Measurements from ENCODE around the gene MRPL36. TPM values are rescaled to one million over a fixed set of nuclear protein-coding genes. Genes with fewer than 3 reads are reported as not detected.

Gene MRPL36
- total and polyA plus RNA-seq, 9 donors = 26.8 to 60.7 (median 34.0) TPM

GRCh38 chr5:1781726-1782384, 17.8 kb downstream of the MRPL36 start:
- Histone ChIP-seq H3K9me3 (no peaks in the 10 kb centered on the region), H3K27ac (no peak overlapping the region), H3K36me3 (no peaks in the 10 kb centered on the region), H3K4me1 (ENCODE audit: insufficient read depth) (no peaks in the 10 kb centered on the region), H3K27me3 (no peaks in the 10 kb centered on the region), H3K4me3 (no peak overlapping the region)
- intact Hi-C loops (cut with DNase I) = no loop called here
- TF ChIP-seq POLR2A (IDR thresholded peaks at IDR 0.05) = no peak
- TF ChIP-seq CTCF (IDR thresholded peaks at IDR 0.05) = no peak
- TF ChIP-seq EP300 (IDR thresholded peaks at IDR 0.05) = no peak
- 68 to 79% (median 76%) methylated on average over 9 of the region's 9 CpGs for WGBS, 3 donors
- DNase-seq = peak in 1 of 5 donors; percentile 14

- TF ChIP-seq CTCF (IDR thresholded peaks at IDR 0.05) = no peak
- no peak for TF ChIP-seq POLR2A (IDR thresholded peaks at IDR 0.05)
- no peak for TF ChIP-seq EP300 (IDR thresholded peaks at IDR 0.05)
- H3K27ac ChIP-seq = no peak overlapping the region
- no peaks in the 10 kb centered on the region for H3K4me1 ChIP-seq (ENCODE audit: insufficient read depth)
- no peaks in the 10 kb centered on the region for H3K36me3 ChIP-seq
- H3K9me3 ChIP-seq = no peaks in the 10 kb centered on the region
- 83 to 90% (median 85%) methylated on average over 6 of the region's 6 CpGs for WGBS, 3 donors
- no peak overlapping the region for H3K4me3 ChIP-seq
- peak in 1 of 5 donors; percentile 1 for DNase-seq
- no peaks in the 10 kb centered on the region for H3K27me3 ChIP-seq
- intact Hi-C loops (cut with DNase I) = no loop called here
These were observed 18.5 kb downstream of the MRPL36 start for GRCh38 chr5:1781107-1781506.

GRCh38 chr5:1780614-1780930, 19.1 kb downstream of the MRPL36 start:
- H3K4me1 ChIP-seq (ENCODE audit: insufficient read depth) = no peaks in the 10 kb centered on the region
- H3K27ac ChIP-seq = no peak overlapping the region
- no peak for DNase-seq
- no peak overlapping the region for H3K4me3 ChIP-seq
- intact Hi-C loops (cut with DNase I) = no loop called here
- WGBS, 3 donors = 59 to 70% (median 64%) methylated on average over 6 of the region's 6 CpGs
- no peaks in the 10 kb centered on the region for H3K36me3 ChIP-seq
- no peak for TF ChIP-seq POLR2A (IDR thresholded peaks at IDR 0.05)
- no peak for TF ChIP-seq CTCF (IDR thresholded peaks at IDR 0.05)
- TF ChIP-seq EP300 (IDR thresholded peaks at IDR 0.05) = no peak
- no peaks in the 10 kb centered on the region for H3K27me3 ChIP-seq
- no peaks in the 10 kb centered on the region for H3K9me3 ChIP-seq

- no peaks in the 10 kb centered on the region for H3K36me3 ChIP-seq
- peak in 2 of 5 donors; percentile 7 to 11 for DNase-seq
- H3K27me3 ChIP-seq = no peaks in the 10 kb centered on the region
- no peak overlapping the region for H3K4me3 ChIP-seq
- no peaks in the 10 kb centered on the region for H3K9me3 ChIP-seq
- intact Hi-C loops (cut with DNase I) = no loop called here
- no peak for TF ChIP-seq POLR2A (IDR thresholded peaks at IDR 0.05)
- TF ChIP-seq CTCF (IDR thresholded peaks at IDR 0.05) = no peak
- TF ChIP-seq EP300 (IDR thresholded peaks at IDR 0.05) = no peak
- H3K27ac ChIP-seq = no peak overlapping the region
- WGBS, 3 donors = 76 to 83% (median 80%) methylated on average over 18 to 20 of the region's 20 CpGs
- no peaks in the 10 kb centered on the region for H3K4me1 ChIP-seq (ENCODE audit: insufficient read depth)
These were observed 19.6 kb downstream of the MRPL36 start for GRCh38 chr5:1779782-1780613.

Measured in ovary (tissue), 9 donors.